H1 (cell line): Measurements from ENCODE around the gene PAQR8. TPM values are rescaled to one million over a fixed set of nuclear protein-coding genes. Genes with fewer than 3 reads are reported as not detected.
A peak's percentile ranks its signal among the peaks of the same experiment; 100 is the strongest.

Experiments
- CTCF ChIA-PET: fragments of 300-600 bp; sonication (Branson Sonifier 250); formaldehyde crosslinking; loops from one replicate; lab custom pipeline; 2021; ENCODE audit not compliant: partially characterized antibody; lab: Charles Lee
- POLR2A ChIA-PET: fragments of 300-600 bp; sonication (Branson Sonifier 250); formaldehyde crosslinking; loops from one replicate; lab custom pipeline; 2021; ENCODE audit warnings: inconsistent platforms; ENCODE audit not compliant: partially characterized antibody; lab: Charles Lee
- DNase-seq, 2 experiments: peaks; one replicate each; pipeline versions ENCODE4 v3.0.0 to v3.0.0-alpha.2; 2010 to 2022; ENCODE audit warnings: low spot score in 2 of 2, low read depth in 1 of 2, mixed read lengths in 1 of 2
- FAIRE-seq: peaks from 2 replicates; lab custom pipeline; 2011; peaks lifted over from hg19 to GRCh38; lab: Jason Lieb, UNC
- H2AFZ ChIP-seq: 2 replicates; pipeline ENCODE4 v1.8.1; 2012; ENCODE audit warnings: low read length, inconsistent platforms
- H2AK5ac ChIP-seq: 2 replicates; pipeline ENCODE4 v1.6.1; 2013; ENCODE audit warnings: low read depth, low read length
- H2BK120ac ChIP-seq: replicated peaks from 2 replicates; pipeline ENCODE3; 2013; ENCODE audit warnings: low read depth, low read length, inconsistent platforms
- H2BK12ac ChIP-seq: 2 replicates; pipeline ENCODE4 v1.6.1; 2013; ENCODE audit warnings: low read depth, low read length
- H2BK15ac ChIP-seq: 2 replicates; pipeline ENCODE4 v1.6.1; 2013; ENCODE audit warnings: low read length
- H2BK20ac ChIP-seq: 2 replicates; pipeline ENCODE4 v1.6.1; 2013; ENCODE audit warnings: low read length
- H2BK5ac ChIP-seq: 2 replicates; pipeline ENCODE4 v1.6.1; 2013; ENCODE audit warnings: low read depth, low read length
- H3K14ac ChIP-seq: 2 replicates; pipeline ENCODE4 v1.6.1; 2013; ENCODE audit warnings: inconsistent platforms; ENCODE audit not compliant: insufficient read length
- H3K18ac ChIP-seq: 2 replicates; pipeline ENCODE4 v1.6.1; 2013; ENCODE audit warnings: low read length; ENCODE audit errors: extremely low read depth
- H3K23ac ChIP-seq: 2 replicates; pipeline ENCODE4 v1.6.1; 2013; ENCODE audit warnings: inconsistent platforms; ENCODE audit not compliant: insufficient read length
- H3K23me2 ChIP-seq: 2 replicates; pipeline ENCODE4 v1.6.1; 2013; ENCODE audit warnings: low read depth, low read length
- H3K27ac ChIP-seq: 2 replicates; pipeline ENCODE4 v1.6.1; 2011; ENCODE audit warnings: low read depth, low read length, inconsistent platforms
- H3K27me3 ChIP-seq, 4 experiments: replicated peaks in 1 of 4; 1 replicate in 1 of 4; 2 replicates in 3 of 4; pipeline versions ENCODE4 v1.6.1 to v1.8.1; 2011 to 2013; ENCODE audit warnings: low read length in 3 of 4, mild to moderate bottlenecking in 3 of 4, inconsistent platforms in 2 of 4, mixed read lengths in 2 of 4, moderate library complexity in 1 of 4; ENCODE audit not compliant: control insufficient read depth in 3 of 4, insufficient read depth in 3 of 4; ENCODE audit errors: extremely low read depth in 1 of 4
- H3K36me3 ChIP-seq, 4 experiments: 2 replicates each; pipeline versions ENCODE4 v1.6.1 to v1.8.1; 2011 to 2013; ENCODE audit warnings: mild to moderate bottlenecking in 4 of 4, low read length in 3 of 4, moderate library complexity in 2 of 4, control low read depth in 1 of 4, inconsistent platforms in 1 of 4; ENCODE audit not compliant: insufficient read depth in 4 of 4, control insufficient read depth in 2 of 4
- H3K4ac ChIP-seq: replicated peaks from 2 replicates; pipeline ENCODE3; 2013; ENCODE audit warnings: low read length, low read depth, mixed read lengths, inconsistent platforms; ENCODE audit not compliant: insufficient read length
- H3K4me1 ChIP-seq, 4 experiments: replicated peaks in 1 of 4; 1 replicate in 1 of 4; 2 replicates in 3 of 4; pipeline versions ENCODE4 v1.6.1 to v1.8.1; 2011 to 2013; ENCODE audit warnings: low read length in 3 of 4, inconsistent platforms in 2 of 4, mixed read lengths in 1 of 4; ENCODE audit not compliant: insufficient read depth in 4 of 4, control insufficient read depth in 3 of 4
- H3K4me2 ChIP-seq, 2 experiments: 2 replicates each; pipeline versions ENCODE4 v1.6.1 to v1.8.1; 2011 to 2013; ENCODE audit warnings: low read depth in 2 of 2, low read length in 2 of 2, control low read depth in 1 of 2, inconsistent platforms in 1 of 2, mild to moderate bottlenecking in 1 of 2; ENCODE audit not compliant: insufficient read depth in 1 of 2
- H3K4me3 ChIP-seq, 4 experiments: fragments of 200-600, 300-600 bp in 1 of 4; sonication (generic), shearing (Covaris generic), sonication (Bioruptor Twin) in 1 of 4; 2 replicates each; pipeline versions ENCODE4 v1.5.1 to v1.8.1; 2011 to 2016; ENCODE audit warnings: low read length in 4 of 4, low read depth in 3 of 4, control low read depth in 2 of 4, inconsistent platforms in 2 of 4, mild to moderate bottlenecking in 2 of 4, mixed read lengths in 1 of 4, moderate library complexity in 1 of 4; ENCODE audit not compliant: insufficient read depth in 2 of 4; ENCODE audit errors: extremely low read depth in 1 of 4
- H3K56ac ChIP-seq: replicated peaks from 2 replicates; pipeline ENCODE3; 2013; ENCODE audit warnings: low read depth, mild to moderate bottlenecking, mixed read lengths, low read length, inconsistent platforms; ENCODE audit not compliant: insufficient read length
- H3K79me1 ChIP-seq: 2 replicates; pipeline ENCODE4 v1.6.1; 2013; ENCODE audit warnings: low read depth, low read length, control low read depth
- H3K79me2 ChIP-seq, 2 experiments: 2 replicates each; pipeline versions ENCODE4 v1.6.1 to v1.8.1; 2012 to 2013; ENCODE audit warnings: low read length in 2 of 2, mild to moderate bottlenecking in 2 of 2, inconsistent platforms in 1 of 2; ENCODE audit not compliant: insufficient read depth in 2 of 2, control insufficient read depth in 1 of 2
- H3K9ac ChIP-seq, 4 experiments: replicated peaks in 1 of 4; 1 replicate in 1 of 4; 2 replicates in 3 of 4; pipeline versions ENCODE4 v1.6.1 to v1.8.1; 2011 to 2013; ENCODE audit warnings: low read depth in 3 of 4, low read length in 3 of 4, control low read depth in 2 of 4, mild to moderate bottlenecking in 2 of 4, moderate library complexity in 2 of 4, inconsistent platforms in 1 of 4; ENCODE audit errors: extremely low read depth in 1 of 4
- H3K9me3 ChIP-seq, 2 experiments: 2 replicates each; pipeline versions ENCODE4 v1.6.1 to v1.8.1; 2012 to 2013; ENCODE audit warnings: mild to moderate bottlenecking in 2 of 2, moderate library complexity in 2 of 2, control low read depth in 1 of 2, inconsistent platforms in 1 of 2, low read depth in 1 of 2, low read length in 1 of 2, mixed read lengths in 1 of 2; ENCODE audit not compliant: insufficient read depth in 2 of 2
- H4K20me1 ChIP-seq, 2 experiments: replicated peaks in 1 of 2; 2 replicates each; pipeline versions ENCODE3 to v1.8.1; 2011 to 2013; ENCODE audit warnings: inconsistent platforms in 2 of 2, low read length in 2 of 2, mild to moderate bottlenecking in 1 of 2; ENCODE audit not compliant: insufficient read depth in 2 of 2, control insufficient read depth in 1 of 2
- H4K5ac ChIP-seq: 2 replicates; pipeline ENCODE4 v1.6.1; 2013; ENCODE audit warnings: low read length, low read depth, mixed read lengths, inconsistent platforms; ENCODE audit not compliant: insufficient read length
- H4K8ac ChIP-seq: 2 replicates; pipeline ENCODE4 v1.8.0; 2013; ENCODE audit warnings: mild to moderate bottlenecking, moderate library complexity, low read length, inconsistent platforms; ENCODE audit not compliant: insufficient read depth; ENCODE audit errors: extremely low read depth
- H4K91ac ChIP-seq: replicated peaks from 2 replicates; pipeline ENCODE3; 2013; ENCODE audit warnings: low read length, mixed read lengths, inconsistent platforms; ENCODE audit not compliant: insufficient read length
- ATF2 ChIP-seq: IDR thresholded peaks from 2 replicates; pipeline ENCODE4 v1.6.1; 2012; ENCODE audit warnings: low read length, inconsistent platforms
- CBX8 ChIP-seq: fragments of 300-800, 300-1000 bp; sonication (generic); IDR thresholded peaks from 2 replicates; pipeline ENCODE4 v1.7.1; 2016; ENCODE audit warnings: low read depth, low read length, borderline replicate concordance
- GABPA ChIP-seq: IDR thresholded peaks from 2 replicates; pipeline ENCODE4 v1.6.1; 2011; ENCODE audit warnings: mild to moderate bottlenecking, low read length, moderate library complexity, borderline replicate concordance; ENCODE audit not compliant: insufficient read depth
- HDAC6 ChIP-seq: IDR thresholded peaks from one replicate; pipeline ENCODE4 v1.7.1; 2012; ENCODE audit warnings: low read depth, mild to moderate bottlenecking, inconsistent platforms, low read length, moderate library complexity
- KDM4A ChIP-seq: IDR thresholded peaks from one replicate; pipeline ENCODE4 v1.7.1; 2012; ENCODE audit warnings: low read depth, mild to moderate bottlenecking, moderate library complexity, low read length, inconsistent platforms; ENCODE audit not compliant: severe bottlenecking
- RFX5 ChIP-seq: IDR thresholded peaks from 2 replicates; pipeline ENCODE4 v1.6.1; 2011; ENCODE audit warnings: low read depth, low read length, improper control_type of control experiment, borderline replicate concordance
- RNF2 ChIP-seq: fragments of 200-900, 300-1000 bp; sonication (generic); IDR thresholded peaks from 2 replicates; pipeline ENCODE4 v1.7.1; 2016; ENCODE audit warnings: borderline replicate concordance, low read depth, mild to moderate bottlenecking, antibody characterized with exemption, low read length; ENCODE audit not compliant: poor library complexity, severe bottlenecking; ENCODE audit errors: missing control alignments
- TBP ChIP-seq: IDR thresholded peaks from 2 replicates; pipeline ENCODE4 v1.6.1; 2011; ENCODE audit warnings: low read depth, low read length, improper control_type of control experiment
- WGBS, 2 experiments: shearing (Covaris generic) in 1 of 2; methylation state at CpG; one replicate each; pipeline versions ENCODE4 v1.1.6 to v1.1.7; 2013 to 2015; ENCODE audit warnings: low lambda C conversion rate in 2 of 2, mixed read lengths in 2 of 2, inconsistent platforms in 1 of 2, low coverage in 1 of 2, missing lambda C conversion rate in 1 of 2; ENCODE audit not compliant: insufficient replicate concordance in 2 of 2, insufficient coverage in 1 of 2, insufficient read length in 1 of 2; ENCODE audit errors: extremely low coverage in 1 of 2, missing lambda C conversion rate in 1 of 2; 5-methylcytosine and 5-hydroxymethylcytosine counted together
- polyA plus RNA-seq, 7 experiments: library from polyadenylated mRNA; depleted of rRNA in 3 of 7; stranded (reverse) in 5 of 7; unstranded in 2 of 7; fragments of >200 nt in 5 of 7; fragments of 200-250 nt in 2 of 7; gene quantifications; 1 replicate in 5 of 7; 2 replicates in 1 of 7; 4 replicates in 1 of 7; pipeline versions ENCODE4 v1.2.1 to v1.2.3, GENCODE V29; 2011 to 2013; ENCODE audit warnings: missing spikeins in 2 of 7, mixed read lengths in 2 of 7
- total RNA-seq: library from RNA; stranded (reverse); fragmentation: NEBNext Ultra II Directional; extraction: Animal tissue kit (Norgen Biotek cat#: 25700); gene quantifications from 2 replicates; pipeline ENCODE4 v1.2.1, GENCODE V29; 2021

The PAQR8 gene
- total and polyA plus RNA-seq, 2 of the 8 experiments (the other 6 are each of a cell fraction or from before 2014, with no cell fraction given), result 7.6 to 9.6 TPM

- H3K23ac ChIP-seq, result no peak within 1 kb of the TSS
- H2BK20ac ChIP-seq, result no peak within 1 kb of the TSS
- peak within 1 kb of the TSS; percentile 22; the same call in 1 of the 2 replicates for H4K8ac ChIP-seq
- WGBS, 2 experiments, result 1% methylated on average over 50 of the region's 57 CpGs; no CpG with 5 or more reads in 1 of the 2 experiments
- H3K4ac ChIP-seq, result peak within 1 kb of the TSS; percentile 55
- H3K4me1 ChIP-seq, result peaks cover 0 to 4% (median 0%) of the 10 kb centered on the region in 4 experiments; a peak in 1 of 7 replicates
- peak within 1 kb of the TSS; percentile 93 for H4K91ac ChIP-seq
- no peak within 1 kb of the TSS; the same call in 1 of the 2 replicates for H2BK12ac ChIP-seq
- H2AFZ ChIP-seq, result peak within 1 kb of the TSS; percentile 94
- H3K14ac ChIP-seq, result no peak within 1 kb of the TSS
- no peaks in the 10 kb centered on the region for H3K79me1 ChIP-seq
- no peaks in the 10 kb centered on the region for H3K36me3 ChIP-seq
- H3K18ac ChIP-seq, result peak within 1 kb of the TSS; percentile 49; the same call in 1 of the 2 replicates
- H3K4me3 ChIP-seq, result peak within 1 kb of the TSS; percentile 77 to 90 (median 88)
- no peaks in the 10 kb centered on the region for H3K27me3 ChIP-seq
- peak within 1 kb of the TSS; percentile 91 to 95 for H3K4me2 ChIP-seq
- no peaks in the 10 kb centered on the region for H3K79me2 ChIP-seq
- peak within 1 kb of the TSS; percentile 83 for H3K56ac ChIP-seq
- ChIA-PET CTCF (interaction anchor here (0.6 to 6.1 kb wide), 21 partner anchors 12 to 274 kb away, joined by 3 to 86 read pairs (median 5); no protein-coding TSS in a partner anchor), POLR2A (interaction anchor here (0.9 to 4.4 kb wide), 8 partner anchors 72 to 242 kb away, joined by 3 to 22 read pairs (median 4); partner anchors contain the start of genes MCM3 and TRAM2)
- peak within 1 kb of the TSS; percentile 89 for H4K5ac ChIP-seq
- no peak for FAIRE-seq
- H3K9ac ChIP-seq, result peak within 1 kb of the TSS in 3 of 4 experiments; percentile 86 to 97 (median 89); a peak in 6 of 7 replicates
- peak; percentile 96 to 99 for DNase-seq
- no peaks in the 10 kb centered on the region for H3K9me3 ChIP-seq
- peak within 1 kb of the TSS; percentile 78 for H3K27ac ChIP-seq
- H2BK15ac ChIP-seq, result 0 out of 2 replicates have a peak within 1 kb of the TSS, but pooled peaks have one; percentile 73
- H2AK5ac ChIP-seq, result no peak within 1 kb of the TSS
- peaks cover 11% of the 10 kb centered on the region for H3K23me2 ChIP-seq
- no peaks in the 10 kb centered on the region for H4K20me1 ChIP-seq
- H2BK120ac ChIP-seq, result no peak within 1 kb of the TSS
- peak within 1 kb of the TSS; percentile 54 for H2BK5ac ChIP-seq
- TF ChIP-seq ATF2 (no peak), GABPA (no peak), RNF2 (no peak), RFX5 (no peak), TBP (peak; percentile 45), HDAC6 (no peak), CBX8 (no peak), KDM4A (peak; percentile 51)
Measured at GRCh38 chr6:52419809-52420667, 58.1 kb downstream of the PAQR8 start, which contains the start of gene EFHC1. Gene EFHC1 (plus strand): TSS chr6:52420342. CDS start chr6:52420411, 69 bp downstream.
